HL-60 (cell line): Measurements from ENCODE around the gene ANKRD44.

Source experiments
- DNase-seq, 2 experiments: peaks; one replicate each; pipeline ENCODE4 v3.0.0-alpha.2; 2010 to 2020; ENCODE audit warnings: low read depth in 1 of 2, low spot score in 1 of 2
- H3K27ac ChIP-seq: fragments of 250-450 bp; sonication (Bioruptor Pico); replicated peaks from 2 replicates; pipeline ENCODE4 v1.5.1; 2020; ENCODE audit warnings: mild to moderate bottlenecking, moderate library complexity
- H3K27me3 ChIP-seq: fragments of 250-450 bp; sonication (Bioruptor Pico); 2 replicates; pipeline ENCODE4 v1.5.1; 2021; ENCODE audit warnings: mild to moderate bottlenecking, moderate library complexity; ENCODE audit not compliant: insufficient read depth, poor library complexity, severe bottlenecking
- H3K4me3 ChIP-seq: replicated peaks from 2 replicates; pipeline ENCODE4 v1.5.1; 2011; ENCODE audit warnings: mild to moderate bottlenecking, control low read depth, low read length; ENCODE audit not compliant: insufficient read depth
- GABPA ChIP-seq: IDR thresholded peaks from 2 replicates; pipeline ENCODE4 v1.6.1; 2012; ENCODE audit warnings: low read depth
- POLR2AphosphoS5 ChIP-seq: IDR thresholded peaks from 2 replicates; pipeline ENCODE4 v1.6.1; 2012; ENCODE audit warnings: low read depth
- SPI1 ChIP-seq: IDR thresholded peaks from 2 replicates; pipeline ENCODE4 v1.6.1; 2012; ENCODE audit warnings: low read depth, mild to moderate bottlenecking, borderline replicate concordance
- TF ChIP-seq, protein P1 (sequence below): IDR thresholded peaks from one replicate; pipeline ENCODE4 v1.5.1; 2011; ENCODE audit warnings: low read length, control low read depth, inconsistent platforms; ENCODE audit not compliant: insufficient read depth
- TF ChIP-seq, protein P2 (sequence below): IDR thresholded peaks from 2 replicates; pipeline ENCODE4 v1.6.1; 2012; ENCODE audit warnings: low read depth; ENCODE audit not compliant: insufficient replicate concordance

ANKRD44 gene

DNA sequence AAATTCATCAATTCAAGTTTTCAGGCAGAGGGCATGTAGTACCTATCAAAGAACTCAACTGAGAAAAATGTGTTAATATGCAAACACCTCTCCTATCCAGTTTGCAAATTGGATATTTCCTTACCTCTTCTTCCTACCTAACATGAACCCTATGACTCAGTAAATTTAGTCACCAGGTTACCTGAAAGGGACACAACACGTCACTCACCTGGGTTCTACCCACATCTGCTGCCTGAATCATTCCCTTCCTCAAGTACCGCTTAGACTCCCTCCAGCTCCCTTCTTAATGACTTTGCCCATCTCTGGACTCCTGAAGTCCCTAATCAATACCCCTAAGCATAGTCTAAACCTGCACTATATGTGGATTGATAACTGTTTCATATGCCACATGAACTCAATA is 10.4 kb downstream of the ANKRD44 start:
- H3K4me3 ChIP-seq = no peak overlapping the region
- no peaks in the 10 kb centered on the region for H3K27me3 ChIP-seq
- TF ChIP-seq SPI1 (no peak), GABPA (no peak), POLR2AphosphoS5 (no peak)
- TF ChIP-seq, protein P1, sequence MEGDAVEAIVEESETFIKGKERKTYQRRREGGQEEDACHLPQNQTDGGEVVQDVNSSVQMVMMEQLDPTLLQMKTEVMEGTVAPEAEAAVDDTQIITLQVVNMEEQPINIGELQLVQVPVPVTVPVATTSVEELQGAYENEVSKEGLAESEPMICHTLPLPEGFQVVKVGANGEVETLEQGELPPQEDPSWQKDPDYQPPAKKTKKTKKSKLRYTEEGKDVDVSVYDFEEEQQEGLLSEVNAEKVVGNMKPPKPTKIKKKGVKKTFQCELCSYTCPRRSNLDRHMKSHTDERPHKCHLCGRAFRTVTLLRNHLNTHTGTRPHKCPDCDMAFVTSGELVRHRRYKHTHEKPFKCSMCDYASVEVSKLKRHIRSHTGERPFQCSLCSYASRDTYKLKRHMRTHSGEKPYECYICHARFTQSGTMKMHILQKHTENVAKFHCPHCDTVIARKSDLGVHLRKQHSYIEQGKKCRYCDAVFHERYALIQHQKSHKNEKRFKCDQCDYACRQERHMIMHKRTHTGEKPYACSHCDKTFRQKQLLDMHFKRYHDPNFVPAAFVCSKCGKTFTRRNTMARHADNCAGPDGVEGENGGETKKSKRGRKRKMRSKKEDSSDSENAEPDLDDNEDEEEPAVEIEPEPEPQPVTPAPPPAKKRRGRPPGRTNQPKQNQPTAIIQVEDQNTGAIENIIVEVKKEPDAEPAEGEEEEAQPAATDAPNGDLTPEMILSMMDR = no peak
- TF ChIP-seq, protein P2, sequence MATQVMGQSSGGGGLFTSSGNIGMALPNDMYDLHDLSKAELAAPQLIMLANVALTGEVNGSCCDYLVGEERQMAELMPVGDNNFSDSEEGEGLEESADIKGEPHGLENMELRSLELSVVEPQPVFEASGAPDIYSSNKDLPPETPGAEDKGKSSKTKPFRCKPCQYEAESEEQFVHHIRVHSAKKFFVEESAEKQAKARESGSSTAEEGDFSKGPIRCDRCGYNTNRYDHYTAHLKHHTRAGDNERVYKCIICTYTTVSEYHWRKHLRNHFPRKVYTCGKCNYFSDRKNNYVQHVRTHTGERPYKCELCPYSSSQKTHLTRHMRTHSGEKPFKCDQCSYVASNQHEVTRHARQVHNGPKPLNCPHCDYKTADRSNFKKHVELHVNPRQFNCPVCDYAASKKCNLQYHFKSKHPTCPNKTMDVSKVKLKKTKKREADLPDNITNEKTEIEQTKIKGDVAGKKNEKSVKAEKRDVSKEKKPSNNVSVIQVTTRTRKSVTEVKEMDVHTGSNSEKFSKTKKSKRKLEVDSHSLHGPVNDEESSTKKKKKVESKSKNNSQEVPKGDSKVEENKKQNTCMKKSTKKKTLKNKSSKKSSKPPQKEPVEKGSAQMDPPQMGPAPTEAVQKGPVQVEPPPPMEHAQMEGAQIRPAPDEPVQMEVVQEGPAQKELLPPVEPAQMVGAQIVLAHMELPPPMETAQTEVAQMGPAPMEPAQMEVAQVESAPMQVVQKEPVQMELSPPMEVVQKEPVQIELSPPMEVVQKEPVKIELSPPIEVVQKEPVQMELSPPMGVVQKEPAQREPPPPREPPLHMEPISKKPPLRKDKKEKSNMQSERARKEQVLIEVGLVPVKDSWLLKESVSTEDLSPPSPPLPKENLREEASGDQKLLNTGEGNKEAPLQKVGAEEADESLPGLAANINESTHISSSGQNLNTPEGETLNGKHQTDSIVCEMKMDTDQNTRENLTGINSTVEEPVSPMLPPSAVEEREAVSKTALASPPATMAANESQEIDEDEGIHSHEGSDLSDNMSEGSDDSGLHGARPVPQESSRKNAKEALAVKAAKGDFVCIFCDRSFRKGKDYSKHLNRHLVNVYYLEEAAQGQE = no peak
- no peak overlapping the region for H3K27ac ChIP-seq
- no peak for DNase-seq

DNA sequence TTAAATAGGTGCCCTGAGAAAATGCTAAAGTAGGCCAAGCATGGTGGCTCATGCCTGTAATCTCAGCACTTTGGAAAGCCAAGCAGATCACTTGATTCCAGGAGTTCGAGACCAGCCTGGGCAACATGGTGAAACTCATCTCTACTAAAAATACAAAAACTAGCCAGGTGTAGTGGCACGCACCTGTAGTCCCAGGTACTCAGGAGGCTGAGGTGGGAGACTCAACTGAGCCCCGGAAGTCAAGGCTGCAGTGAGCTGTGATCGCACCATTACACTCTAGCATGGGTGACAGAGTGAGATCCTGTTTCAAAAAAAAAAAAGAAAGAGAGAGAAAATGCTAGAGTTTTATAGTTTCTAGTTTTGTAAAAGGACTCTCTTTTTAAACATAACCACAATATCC is 12.0 kb downstream of the ANKRD44 start:
- no peak for DNase-seq
- TF ChIP-seq POLR2AphosphoS5 (no peak), SPI1 (no peak)
- TF ChIP-seq, protein P2 = no peak
- TF ChIP-seq, protein P1 = no peak
- H3K27ac ChIP-seq = peak overlapping the region; percentile 58; the same call in 1 of the 2 replicates

DNA sequence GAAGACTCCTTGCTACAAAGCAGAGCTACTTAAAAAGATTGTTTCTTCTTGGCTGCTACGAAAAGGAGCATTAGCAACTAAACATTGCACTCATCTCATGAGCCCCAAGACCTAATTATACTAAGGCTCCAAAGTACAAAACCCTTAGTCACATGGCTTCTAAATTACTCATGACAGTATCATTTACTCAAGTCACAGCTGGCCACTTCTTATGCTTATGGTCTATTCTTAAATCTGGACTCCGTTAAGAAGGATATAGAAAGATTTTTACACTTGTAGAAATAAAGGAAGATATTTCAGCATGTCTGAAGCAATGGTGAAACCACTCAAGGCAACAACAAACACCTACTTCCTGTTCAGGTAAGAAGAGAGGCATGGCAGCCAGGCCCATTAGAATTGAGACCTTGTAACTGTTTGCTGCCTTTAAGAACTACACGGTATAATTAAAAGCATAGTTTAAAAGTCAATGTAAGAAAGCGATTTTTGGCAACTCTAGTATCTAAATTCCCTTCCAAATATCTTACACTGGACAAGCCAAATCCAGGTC is 12.7 kb downstream of the ANKRD44 start:
- Histone ChIP-seq H3K27ac (peak overlapping the region; percentile 58), H3K4me3 (no peak overlapping the region), H3K27me3 (no peaks in the 10 kb centered on the region)
- TF ChIP-seq, protein P1 = no peak
- TF ChIP-seq POLR2AphosphoS5 (no peak), GABPA (no peak), SPI1 (no peak)
- TF ChIP-seq, protein P2 = no peak
- DNase-seq = peak in 1 of 2 experiments; percentile 52

More for the DNA sequence above, 12.0 kb downstream of the ANKRD44 start:
- no peak overlapping the region for H3K4me3 ChIP-seq
- no peaks in the 10 kb centered on the region for H3K27me3 ChIP-seq
